Measurements from ENCODE around the gene SP9. TPM values are rescaled to one million over a fixed set of nuclear protein-coding genes. Genes with fewer than 3 reads are reported as not detected.

SP9 gene
- total RNA-seq, 1 donor from 2014 or later, result 0.56 TPM

DNA sequence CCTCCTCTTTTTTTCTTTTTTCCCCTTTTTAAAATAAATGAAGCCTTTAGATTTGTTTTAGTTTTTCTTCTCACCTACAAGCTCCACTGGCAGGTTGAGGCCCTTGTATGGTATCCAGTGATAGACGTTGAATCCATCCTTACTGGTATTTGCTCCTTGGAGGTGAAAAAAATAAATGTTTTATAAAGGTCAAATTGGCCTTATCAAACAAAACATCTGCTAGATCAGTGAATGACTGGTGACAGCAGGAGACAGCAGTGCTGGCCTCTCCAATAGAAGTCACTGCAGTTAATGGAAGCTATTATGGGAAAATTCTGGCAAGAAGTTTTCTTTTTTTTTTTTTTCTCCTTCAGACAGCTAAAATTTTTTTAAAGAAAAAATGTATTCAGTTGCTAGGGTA lies 12.6 kb upstream of the SP9 start:
- Mint-ChIP-seq H3K27ac (no peak overlapping the region), H3K4me3 (no peak overlapping the region), H3K27me3 (peaks cover 63% of the 10 kb centered on the region), H3K9me3 (no peaks in the 10 kb centered on the region), H3K4me1 (ENCODE audit: unreplicated experiment) (peaks cover 13% of the 10 kb centered on the region), H3K36me3 (no peaks in the 10 kb centered on the region)
- no peak for DNase-seq (ENCODE audit: extremely low spot score, unreplicated experiment)
- TF ChIP-seq, protein P1, sequence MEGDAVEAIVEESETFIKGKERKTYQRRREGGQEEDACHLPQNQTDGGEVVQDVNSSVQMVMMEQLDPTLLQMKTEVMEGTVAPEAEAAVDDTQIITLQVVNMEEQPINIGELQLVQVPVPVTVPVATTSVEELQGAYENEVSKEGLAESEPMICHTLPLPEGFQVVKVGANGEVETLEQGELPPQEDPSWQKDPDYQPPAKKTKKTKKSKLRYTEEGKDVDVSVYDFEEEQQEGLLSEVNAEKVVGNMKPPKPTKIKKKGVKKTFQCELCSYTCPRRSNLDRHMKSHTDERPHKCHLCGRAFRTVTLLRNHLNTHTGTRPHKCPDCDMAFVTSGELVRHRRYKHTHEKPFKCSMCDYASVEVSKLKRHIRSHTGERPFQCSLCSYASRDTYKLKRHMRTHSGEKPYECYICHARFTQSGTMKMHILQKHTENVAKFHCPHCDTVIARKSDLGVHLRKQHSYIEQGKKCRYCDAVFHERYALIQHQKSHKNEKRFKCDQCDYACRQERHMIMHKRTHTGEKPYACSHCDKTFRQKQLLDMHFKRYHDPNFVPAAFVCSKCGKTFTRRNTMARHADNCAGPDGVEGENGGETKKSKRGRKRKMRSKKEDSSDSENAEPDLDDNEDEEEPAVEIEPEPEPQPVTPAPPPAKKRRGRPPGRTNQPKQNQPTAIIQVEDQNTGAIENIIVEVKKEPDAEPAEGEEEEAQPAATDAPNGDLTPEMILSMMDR (conservative IDR thresholded peaks at IDR 0.05), result no peak

DNA sequence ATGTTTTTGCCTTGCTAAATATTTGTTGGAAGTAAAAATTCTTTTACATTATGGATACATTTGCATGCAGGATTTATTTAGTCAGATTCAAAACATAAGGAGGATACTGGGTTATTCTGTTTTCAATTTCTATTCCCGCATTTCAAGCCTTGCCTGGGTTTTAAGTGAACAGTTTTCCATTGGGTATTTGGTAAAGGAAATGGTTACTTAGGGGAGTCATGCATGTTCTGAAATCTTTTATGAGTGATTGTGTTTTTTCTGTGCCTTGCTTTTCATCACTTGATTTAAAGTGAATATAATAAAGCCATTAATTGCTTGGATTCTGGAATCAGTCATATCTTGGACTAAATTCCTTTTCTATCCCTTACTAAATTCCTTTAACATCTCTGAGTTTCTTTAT lies 12.0 kb upstream of the SP9 start:
- no peaks in the 10 kb centered on the region for H3K36me3 Mint-ChIP-seq
- TF ChIP-seq, protein P1 (conservative IDR thresholded peaks at IDR 0.05), result no peak
- DNase-seq (ENCODE audit: extremely low spot score, unreplicated experiment), result no peak
- peaks cover 19% of the 10 kb centered on the region for H3K4me1 Mint-ChIP-seq (ENCODE audit: unreplicated experiment)
- peaks cover 69% of the 10 kb centered on the region for H3K27me3 Mint-ChIP-seq
- no peak overlapping the region for H3K4me3 Mint-ChIP-seq
- no peak overlapping the region for H3K27ac Mint-ChIP-seq
- no peaks in the 10 kb centered on the region for H3K9me3 Mint-ChIP-seq

DNA sequence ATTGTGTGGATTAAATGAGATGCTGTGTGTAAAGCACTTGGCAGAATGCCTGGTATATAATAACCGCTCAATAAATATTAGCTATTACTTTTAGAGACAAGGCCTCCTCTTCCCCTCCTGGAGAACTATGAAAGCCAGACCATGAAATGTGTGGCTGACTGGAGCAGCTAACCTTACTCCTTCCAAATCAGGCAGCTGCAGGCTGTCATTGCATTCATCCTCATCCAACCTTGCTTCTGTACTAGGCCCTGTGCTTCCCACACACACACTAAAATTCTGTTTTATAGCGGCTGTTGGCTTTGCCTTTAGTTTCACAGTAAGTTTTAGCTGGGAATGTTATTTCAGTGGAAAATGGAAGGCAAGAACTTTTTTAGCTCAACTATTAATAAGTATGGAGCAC lies 10.2 kb upstream of the SP9 start:
- Mint-ChIP-seq H3K9me3 (no peaks in the 10 kb centered on the region), H3K4me1 (ENCODE audit: unreplicated experiment) (peaks cover 31% of the 10 kb centered on the region), H3K36me3 (no peaks in the 10 kb centered on the region), H3K27ac (no peak overlapping the region), H3K4me3 (no peak overlapping the region), H3K27me3 (peaks cover 80% of the 10 kb centered on the region)
- TF ChIP-seq, protein P1 (conservative IDR thresholded peaks at IDR 0.05), result no peak
- no peak for DNase-seq (ENCODE audit: extremely low spot score, unreplicated experiment)

DNA sequence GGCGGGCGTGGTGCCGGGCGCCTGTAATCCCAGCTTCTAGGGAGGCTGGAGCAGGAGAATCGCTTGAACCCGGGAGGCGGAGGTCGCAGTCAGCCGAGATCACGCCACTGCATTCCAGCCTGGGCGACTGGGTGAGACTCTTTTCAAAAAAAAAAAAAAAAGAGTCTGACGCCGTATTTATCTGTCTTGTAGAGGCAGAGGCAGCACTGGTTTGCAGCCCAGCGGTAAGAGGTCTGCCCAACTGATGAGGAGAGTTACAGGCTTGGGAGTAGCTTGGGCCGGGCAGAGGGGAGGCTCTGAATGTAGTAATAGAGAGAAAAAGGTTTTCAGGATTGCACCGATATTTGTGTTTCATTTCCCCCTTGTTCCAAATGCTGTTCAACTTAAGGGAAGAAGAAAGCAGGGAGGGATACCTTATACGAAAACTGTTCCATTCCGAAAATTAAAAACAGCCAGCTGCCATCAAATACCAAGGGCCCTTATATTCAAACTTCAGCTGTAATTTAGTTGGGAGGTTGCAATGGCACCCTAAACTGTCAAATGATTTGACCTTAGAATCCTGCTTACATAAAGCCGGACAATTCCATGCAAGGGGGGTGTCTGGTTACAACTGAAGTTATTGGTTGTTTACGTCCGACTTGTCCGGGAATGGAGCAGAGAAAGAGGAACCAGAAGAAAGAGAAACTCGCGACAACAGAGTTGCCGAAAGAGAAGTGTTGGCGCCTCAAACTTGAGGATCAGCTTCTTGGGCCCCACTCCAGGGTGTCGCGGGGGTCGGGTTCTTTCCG lies 9.2 kb upstream of the SP9 start:
- H3K36me3 Mint-ChIP-seq, result no peaks in the 10 kb centered on the region
- peaks cover 84% of the 10 kb centered on the region for H3K27me3 Mint-ChIP-seq
- TF ChIP-seq, protein P1 (conservative IDR thresholded peaks at IDR 0.05), result no peak
- DNase-seq (ENCODE audit: extremely low spot score, unreplicated experiment), result no peak
- H3K9me3 Mint-ChIP-seq, result no peaks in the 10 kb centered on the region
- H3K4me1 Mint-ChIP-seq (ENCODE audit: unreplicated experiment), result peaks cover 31% of the 10 kb centered on the region
- H3K4me3 Mint-ChIP-seq, result peak overlapping the region; percentile 86
- peak overlapping the region; percentile 50 for H3K27ac Mint-ChIP-seq

DNA sequence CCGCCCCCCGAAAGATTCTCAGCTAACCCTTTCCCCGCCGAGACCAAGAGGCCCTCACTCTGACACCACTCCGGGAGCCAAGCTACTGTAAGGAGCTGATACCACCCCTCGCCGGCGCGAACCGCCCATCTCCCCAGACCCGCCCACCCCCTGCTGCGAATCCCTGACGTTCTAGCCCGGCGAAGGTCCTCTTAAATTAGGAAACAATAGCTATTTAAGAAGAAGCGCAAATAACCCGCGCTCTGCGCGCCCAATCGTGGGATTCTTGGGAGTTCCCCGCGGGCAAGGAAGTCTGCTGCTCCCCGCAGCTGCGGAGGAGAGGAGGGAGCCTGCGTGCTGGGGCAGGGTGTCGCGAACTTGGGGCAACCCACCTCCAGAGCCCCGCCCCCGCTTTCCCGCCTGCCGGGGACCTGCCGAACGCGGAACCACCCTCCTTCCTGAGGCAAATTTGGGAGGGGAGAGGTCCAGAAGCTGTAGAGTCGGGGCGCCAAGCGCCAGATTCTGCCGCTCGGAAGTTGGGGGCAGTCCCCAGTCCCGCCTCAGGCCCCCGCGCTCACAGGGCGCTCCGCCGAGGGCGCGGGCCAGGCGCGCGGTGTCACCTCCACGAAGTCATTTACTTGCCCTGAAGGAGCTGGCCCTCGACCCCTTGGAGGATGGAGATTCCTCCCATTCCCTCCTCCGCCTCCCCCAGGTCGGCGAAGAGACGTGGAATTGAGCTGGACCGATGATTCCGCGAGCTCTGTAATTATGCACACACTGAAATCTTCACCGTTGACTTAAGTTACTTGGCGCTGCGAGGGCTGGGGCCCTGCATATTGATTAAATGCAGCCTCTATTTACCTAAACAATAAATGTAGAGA lies 8.4 kb upstream of the SP9 start:
- Mint-ChIP-seq H3K27ac (peak overlapping the region; percentile 50), H3K27me3 (peaks cover 86% of the 10 kb centered on the region), H3K4me1 (ENCODE audit: unreplicated experiment) (peaks cover 31% of the 10 kb centered on the region), H3K9me3 (no peaks in the 10 kb centered on the region), H3K4me3 (peak overlapping the region; percentile 86), H3K36me3 (no peaks in the 10 kb centered on the region)
- DNase-seq (ENCODE audit: extremely low spot score, unreplicated experiment), result no peak
- TF ChIP-seq, protein P1 (conservative IDR thresholded peaks at IDR 0.05), result no peak
